ENCODE measurements around the gene FBN1. TPM values are rescaled to one million over a fixed set of nuclear protein-coding genes. Genes with fewer than 3 reads are reported as not detected.

The FBN1 gene
- total RNA-seq, 4 donors from 2014 or later: 13.0 to 28.0 (median 20.9) TPM

DNA sequence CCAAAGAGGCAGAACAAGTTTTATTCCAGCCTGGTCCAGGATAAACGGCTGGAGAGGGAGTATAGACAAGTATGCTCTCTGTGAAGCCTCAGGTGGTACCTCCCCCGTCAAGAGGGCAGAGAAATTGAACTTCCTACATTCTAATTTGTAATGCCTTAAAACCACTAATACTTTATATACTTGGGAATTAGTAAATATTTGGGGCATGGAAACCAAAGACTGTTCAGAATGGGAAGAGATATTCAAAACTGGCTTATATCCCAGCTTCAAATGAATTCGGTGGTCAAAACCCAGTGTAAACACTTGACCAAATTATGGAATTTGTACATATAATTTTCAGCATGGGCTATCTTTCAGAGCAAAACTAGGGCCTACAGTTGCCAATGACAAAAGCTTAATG, 122.6 kb downstream of the FBN1 start:
- Histone ChIP-seq H3K27ac (no peak overlapping the region), H3K27me3 (no peaks in the 10 kb centered on the region), H3K36me3 (no peaks in the 10 kb centered on the region), H3K4me3 (no peak overlapping the region), H3K9me3 (no peaks in the 10 kb centered on the region), H3K4me1 (no peaks in the 10 kb centered on the region)
- in situ Hi-C loops (cut with MboI; ENCODE audit: low sequenced_read_pairs in 4 of 4) (no loop called here), intact Hi-C loops (cut with DNase I; ENCODE audit: low total_unique reads) (no loop called here)
- no peak for ATAC-seq
- no peak for DNase-seq
- no peak for TF ChIP-seq POLR2A (IDR thresholded peaks at IDR 0.05)

DNA sequence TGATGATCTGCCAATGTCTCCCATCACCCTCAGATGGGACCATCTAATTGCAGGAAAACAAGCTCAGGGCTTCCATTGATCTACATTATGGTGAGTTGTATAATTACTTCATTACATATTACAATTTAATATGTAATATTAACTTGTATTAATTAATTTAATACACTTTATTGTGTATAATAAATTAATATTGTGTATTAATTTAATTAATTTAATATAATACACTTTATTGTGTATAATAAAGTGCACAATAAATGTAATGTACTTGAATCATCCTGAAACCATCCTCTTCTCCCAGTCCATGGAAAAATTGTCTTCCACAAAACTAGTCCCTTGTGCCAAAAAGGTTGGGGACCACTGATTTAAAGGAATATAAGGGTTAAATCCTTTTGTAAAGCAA, 123.4 kb downstream of the FBN1 start:
- DNase-seq: no peak
- Histone ChIP-seq H3K4me1 (no peaks in the 10 kb centered on the region), H3K9me3 (no peaks in the 10 kb centered on the region), H3K27ac (no peak overlapping the region), H3K4me3 (no peak overlapping the region), H3K36me3 (no peaks in the 10 kb centered on the region), H3K27me3 (no peaks in the 10 kb centered on the region)
- TF ChIP-seq POLR2A (IDR thresholded peaks at IDR 0.05): no peak
- TF ChIP-seq, protein P1, sequence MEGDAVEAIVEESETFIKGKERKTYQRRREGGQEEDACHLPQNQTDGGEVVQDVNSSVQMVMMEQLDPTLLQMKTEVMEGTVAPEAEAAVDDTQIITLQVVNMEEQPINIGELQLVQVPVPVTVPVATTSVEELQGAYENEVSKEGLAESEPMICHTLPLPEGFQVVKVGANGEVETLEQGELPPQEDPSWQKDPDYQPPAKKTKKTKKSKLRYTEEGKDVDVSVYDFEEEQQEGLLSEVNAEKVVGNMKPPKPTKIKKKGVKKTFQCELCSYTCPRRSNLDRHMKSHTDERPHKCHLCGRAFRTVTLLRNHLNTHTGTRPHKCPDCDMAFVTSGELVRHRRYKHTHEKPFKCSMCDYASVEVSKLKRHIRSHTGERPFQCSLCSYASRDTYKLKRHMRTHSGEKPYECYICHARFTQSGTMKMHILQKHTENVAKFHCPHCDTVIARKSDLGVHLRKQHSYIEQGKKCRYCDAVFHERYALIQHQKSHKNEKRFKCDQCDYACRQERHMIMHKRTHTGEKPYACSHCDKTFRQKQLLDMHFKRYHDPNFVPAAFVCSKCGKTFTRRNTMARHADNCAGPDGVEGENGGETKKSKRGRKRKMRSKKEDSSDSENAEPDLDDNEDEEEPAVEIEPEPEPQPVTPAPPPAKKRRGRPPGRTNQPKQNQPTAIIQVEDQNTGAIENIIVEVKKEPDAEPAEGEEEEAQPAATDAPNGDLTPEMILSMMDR (IDR thresholded peaks at IDR 0.05 in 4 of 5, conservative IDR thresholded peaks at IDR 0.05 in 1 of 5): no peak
- ATAC-seq: no peak
- in situ Hi-C loops (cut with MboI; ENCODE audit: low sequenced_read_pairs in 4 of 4): no loop called here
- intact Hi-C loops (cut with DNase I; ENCODE audit: low total_unique reads): no loop called here

DNA sequence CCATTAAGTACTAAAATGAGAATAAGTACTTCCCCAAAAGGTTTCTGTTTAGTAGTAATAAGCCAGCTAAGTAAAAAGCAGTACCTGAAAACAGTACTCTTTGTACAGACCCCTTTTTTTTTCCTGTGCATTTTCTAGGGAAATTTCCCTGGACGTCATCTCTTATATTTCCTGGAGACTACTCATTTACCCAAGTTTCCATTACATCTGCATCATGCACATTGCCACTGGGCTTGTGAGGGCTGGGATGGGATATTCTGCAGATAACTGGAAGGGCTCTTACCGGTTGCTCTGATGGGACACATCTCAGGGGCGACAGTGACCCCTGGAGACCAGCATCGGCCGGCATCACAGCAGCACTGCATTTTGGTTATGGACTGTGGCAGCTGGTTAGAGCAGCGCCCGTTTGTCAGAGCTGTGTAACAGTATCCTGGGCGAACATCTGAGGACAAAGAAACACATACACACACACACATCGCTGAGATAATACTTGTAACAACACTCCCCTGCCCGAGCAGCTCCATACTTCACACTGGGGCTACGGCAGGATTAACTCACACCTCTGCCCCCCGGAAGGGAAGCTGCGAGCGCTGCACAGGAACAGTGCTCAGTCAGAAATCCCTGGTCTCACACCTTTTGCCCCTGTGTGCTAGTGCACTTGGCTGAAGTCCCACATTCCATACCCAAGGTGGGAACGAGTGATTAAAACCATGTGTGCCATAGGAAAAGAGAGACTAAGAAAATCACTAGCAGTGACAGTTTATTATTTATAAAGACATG, 124.9 kb downstream of the FBN1 start:
- no peak for DNase-seq
- no peak for ATAC-seq
- no peaks in the 10 kb centered on the region for H3K36me3 ChIP-seq

DNA sequence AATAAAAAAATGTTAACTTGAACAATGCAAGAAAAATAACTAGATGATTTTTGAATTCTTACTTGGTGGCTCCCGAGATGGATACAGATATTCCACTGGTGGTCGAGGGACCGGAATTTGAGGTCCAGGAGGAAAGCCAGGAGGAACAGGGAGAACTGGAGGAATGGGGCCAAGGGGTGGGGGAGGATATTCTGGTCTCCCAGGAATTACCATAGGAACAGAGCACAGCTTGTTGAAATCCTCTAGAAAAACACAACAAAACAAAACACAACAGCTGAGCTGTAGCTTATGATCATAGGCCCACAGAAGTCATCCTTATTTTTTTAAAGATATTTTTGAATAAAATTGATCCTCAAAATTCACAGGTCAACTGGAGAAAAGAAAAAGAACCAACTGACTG, 129.4 kb downstream of the FBN1 start:
- intact Hi-C loops (cut with DNase I; ENCODE audit: low total_unique reads): no loop called here
- Histone ChIP-seq H3K4me3 (no peak overlapping the region), H3K27ac (no peak overlapping the region), H3K36me3 (no peaks in the 10 kb centered on the region), H3K9me3 (no peaks in the 10 kb centered on the region), H3K4me1 (peaks cover 0 to 8% of the 10 kb centered on the region in 2 donors), H3K27me3 (no peaks in the 10 kb centered on the region)
- DNase-seq (no peak), ATAC-seq (peak in 1 of 2 donors; percentile 30)
- in situ Hi-C loops (cut with MboI; ENCODE audit: low sequenced_read_pairs in 4 of 4): no loop called here
- no peak for TF ChIP-seq POLR2A (IDR thresholded peaks at IDR 0.05)
- TF ChIP-seq, protein P1 (IDR thresholded peaks at IDR 0.05 in 4 of 5, conservative IDR thresholded peaks at IDR 0.05 in 1 of 5): no peak

More for the DNA sequence above, 124.9 kb downstream of the FBN1 start:
- no peak overlapping the region for H3K4me3 ChIP-seq
- H3K9me3 ChIP-seq: no peaks in the 10 kb centered on the region
- TF ChIP-seq, protein P1 (IDR thresholded peaks at IDR 0.05 in 4 of 5, conservative IDR thresholded peaks at IDR 0.05 in 1 of 5): no peak
- TF ChIP-seq POLR2A (IDR thresholded peaks at IDR 0.05): no peak
- intact Hi-C loops (cut with DNase I; ENCODE audit: low total_unique reads): no loop called here
- peaks cover 0 to 3% of the 10 kb centered on the region in 2 donors for H3K4me1 ChIP-seq
- H3K27me3 ChIP-seq: no peaks in the 10 kb centered on the region
- in situ Hi-C loops (cut with MboI; ENCODE audit: low sequenced_read_pairs in 4 of 4): no loop called here
- H3K27ac ChIP-seq: no peak overlapping the region

DNA sequence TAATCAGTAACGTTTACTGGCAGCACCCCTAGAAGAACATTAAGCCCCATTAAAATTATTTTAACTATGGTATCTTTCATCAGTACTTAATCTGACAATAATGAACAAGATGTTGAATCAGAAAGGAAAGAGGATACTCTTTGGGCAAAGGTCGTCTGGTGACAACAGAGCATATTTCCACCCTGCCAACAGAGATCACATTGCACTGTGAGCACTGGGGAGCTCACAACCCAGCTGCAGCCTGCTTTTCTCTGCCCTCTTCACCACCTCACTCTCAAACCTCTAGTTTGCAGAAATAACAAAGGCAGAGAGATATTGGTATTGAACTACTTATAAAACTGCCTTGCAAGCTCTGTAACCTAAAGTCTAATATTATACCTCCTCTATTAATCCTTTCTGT, 130.0 kb downstream of the FBN1 start:
- peaks cover 0 to 8% of the 10 kb centered on the region in 2 donors for H3K4me1 ChIP-seq
- in situ Hi-C loops (cut with MboI; ENCODE audit: low sequenced_read_pairs in 4 of 4) (no loop called here), intact Hi-C loops (cut with DNase I; ENCODE audit: low total_unique reads) (no loop called here)
- no peak overlapping the region for H3K4me3 ChIP-seq
- H3K36me3 ChIP-seq: no peaks in the 10 kb centered on the region
- H3K9me3 ChIP-seq: no peaks in the 10 kb centered on the region
- no peak for ATAC-seq
- no peak for DNase-seq
- no peaks in the 10 kb centered on the region for H3K27me3 ChIP-seq
- no peak for TF ChIP-seq POLR2A (IDR thresholded peaks at IDR 0.05)
- TF ChIP-seq, protein P1 (IDR thresholded peaks at IDR 0.05 in 4 of 5, conservative IDR thresholded peaks at IDR 0.05 in 1 of 5): no peak
- no peak overlapping the region for H3K27ac ChIP-seq

All from gastrocnemius medialis (tissue), 4 donors.